ENCODE measurements around the gene CNNM4.
"Not testable (repeated sequence)": the region's sequence is repeated elsewhere in the genome, so short reads cannot be mapped to it uniquely, and the experiment has no call there.

DNA sequence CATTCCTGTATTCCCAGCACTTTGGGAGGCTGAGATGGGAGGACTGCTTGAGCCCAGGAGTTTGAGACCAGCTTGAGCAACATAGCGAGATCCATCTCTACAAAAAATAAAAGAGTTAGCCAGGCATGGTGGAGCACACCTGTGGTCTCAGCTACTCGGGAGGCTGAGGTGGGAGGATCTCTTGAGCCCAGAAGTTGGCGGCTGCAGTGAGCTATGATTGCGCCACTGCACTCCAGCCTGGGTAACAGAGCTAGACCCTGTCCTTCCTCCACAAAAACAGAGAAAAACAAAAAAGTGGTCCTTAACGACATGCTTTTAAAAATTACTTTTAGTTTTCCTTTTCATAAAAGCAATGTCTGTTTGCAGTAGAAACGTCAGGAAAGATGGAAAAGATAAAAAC, 35.8 kb downstream of the CNNM4 start:
- TF ChIP-seq PATZ1 (CRISPR knock-in tag; IDR thresholded peaks at IDR 0.05; ENCODE audit: borderline replicate concordance); CSRNP3 (CRISPR knock-in tag; IDR thresholded peaks at IDR 0.05); TSHZ2 (CRISPR knock-in tag; IDR thresholded peaks at IDR 0.05); BACH2 (CRISPR knock-in tag; IDR thresholded peaks at IDR 0.05; ENCODE audit: borderline replicate concordance); SNAI2 (CRISPR knock-in tag; IDR thresholded peaks at IDR 0.05); POU6F1 (CRISPR knock-in tag; IDR thresholded peaks at IDR 0.05; ENCODE audit: borderline replicate concordance, low read depth); ESRRG (CRISPR knock-in tag; IDR thresholded peaks at IDR 0.05); ZFP30 (CRISPR knock-in tag; IDR thresholded peaks at IDR 0.05); ARNTL (CRISPR knock-in tag; IDR thresholded peaks at IDR 0.05; ENCODE audit: borderline replicate concordance, low read depth); ZFP3 (CRISPR knock-in tag; IDR thresholded peaks at IDR 0.05); TCF4 (CRISPR knock-in tag; IDR thresholded peaks at IDR 0.05; ENCODE audit: borderline replicate concordance); TOX (CRISPR knock-in tag; IDR thresholded peaks at IDR 0.05; ENCODE audit: borderline replicate concordance): not testable (repeated sequence)
- TF ChIP-seq, protein P1, sequence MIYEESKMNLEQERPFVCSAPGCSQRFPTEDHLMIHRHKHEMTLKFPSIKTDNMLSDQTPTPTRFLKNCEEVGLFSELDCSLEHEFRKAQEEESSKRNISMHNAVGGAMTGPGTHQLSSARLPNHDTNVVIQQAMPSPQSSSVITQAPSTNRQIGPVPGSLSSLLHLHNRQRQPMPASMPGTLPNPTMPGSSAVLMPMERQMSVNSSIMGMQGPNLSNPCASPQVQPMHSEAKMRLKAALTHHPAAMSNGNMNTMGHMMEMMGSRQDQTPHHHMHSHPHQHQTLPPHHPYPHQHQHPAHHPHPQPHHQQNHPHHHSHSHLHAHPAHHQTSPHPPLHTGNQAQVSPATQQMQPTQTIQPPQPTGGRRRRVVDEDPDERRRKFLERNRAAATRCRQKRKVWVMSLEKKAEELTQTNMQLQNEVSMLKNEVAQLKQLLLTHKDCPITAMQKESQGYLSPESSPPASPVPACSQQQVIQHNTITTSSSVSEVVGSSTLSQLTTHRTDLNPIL (CRISPR knock-in tag; IDR thresholded peaks at IDR 0.05; ENCODE audit: low read depth), result not testable (repeated sequence)

Data from SK-N-SH treated with all-trans-retinoic acid at 6 μM for 48 hours (cell line).